HG03378 (cell line): ENCODE results near the gene PLSCR3.
"Not testable (repeated sequence)": the region's sequence is repeated elsewhere in the genome, so short reads cannot be mapped to it uniquely, and the experiment has no call there.

Experiments
- ATAC-seq: cut with Tn5 transposase; IDR thresholded peaks from one replicate; pipeline ENCODE4 v1.9.1; 2021; ENCODE audit warnings: mild to moderate bottlenecking, moderate library complexity; ENCODE audit not compliant: unreplicated experiment

Gene PLSCR3

DNA sequence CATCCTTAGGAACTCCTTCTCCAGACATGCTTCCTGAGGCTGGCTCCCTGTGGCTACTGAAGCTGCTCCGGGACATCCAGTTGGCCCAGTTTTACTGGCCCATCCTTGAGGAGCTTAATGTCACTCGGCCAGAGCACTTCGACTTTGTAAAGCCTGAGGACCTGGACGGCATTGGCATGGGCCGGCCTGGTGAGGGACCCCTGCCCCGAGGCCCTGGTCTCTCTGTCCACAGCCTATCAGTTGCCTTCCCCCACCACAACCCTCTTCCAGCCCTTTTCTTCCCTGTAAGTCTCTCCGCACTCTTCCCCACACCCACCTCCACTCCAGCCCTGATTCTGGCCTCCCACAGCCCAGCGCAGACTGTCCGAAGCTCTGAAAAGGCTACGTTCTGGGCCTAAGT, 11.4 kb downstream of the PLSCR3 start:
- ATAC-seq, result no peak

DNA sequence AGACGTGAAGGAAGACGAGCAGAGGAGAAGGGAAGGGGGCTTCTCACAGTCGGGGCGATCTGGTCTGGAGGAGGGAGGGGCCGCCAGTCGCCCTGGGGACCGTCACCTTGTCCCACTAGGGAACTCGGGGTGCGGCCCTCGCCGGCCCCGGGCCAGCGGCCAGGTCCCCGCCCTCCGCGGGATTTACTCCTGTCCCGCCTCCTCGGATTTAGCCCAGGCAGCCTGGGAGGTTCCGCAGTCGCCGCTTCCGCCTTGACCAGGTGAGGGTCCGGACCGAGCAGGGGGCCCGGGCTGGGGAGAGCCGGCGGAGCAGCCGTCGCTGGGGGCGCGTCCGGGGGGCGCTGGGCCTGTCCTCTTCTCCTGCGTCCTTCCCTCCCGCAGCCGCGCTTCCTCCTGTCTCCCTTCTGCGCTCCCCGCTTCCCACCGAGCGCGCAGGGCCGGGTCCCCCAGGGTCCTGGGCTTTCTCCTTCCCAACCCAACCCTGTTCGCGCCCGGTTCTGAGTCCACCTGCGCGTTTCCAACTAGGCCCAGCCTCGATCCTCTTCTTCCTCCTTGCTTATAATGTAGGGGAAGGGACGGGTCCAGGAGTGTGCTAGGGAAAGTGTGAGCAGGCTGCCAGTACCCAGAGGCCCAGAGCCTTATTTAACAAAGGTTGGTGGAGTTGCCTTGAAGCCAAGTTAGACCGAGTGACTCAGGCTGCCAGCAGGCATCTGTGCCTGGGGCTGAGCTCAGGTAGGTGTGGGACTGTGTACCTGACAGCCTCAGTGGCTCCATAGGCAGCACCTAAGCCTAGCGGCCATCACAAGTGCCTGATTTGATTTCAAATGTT, 13.3 kb downstream of the PLSCR3 start, which contains the start of gene TNK1:
TNK1 (plus strand) TSS at position 235 of the 829 bp plus-strand sequence. CDS start 1,838 bp downstream, outside the sequence.
- ATAC-seq, result no peak

DNA sequence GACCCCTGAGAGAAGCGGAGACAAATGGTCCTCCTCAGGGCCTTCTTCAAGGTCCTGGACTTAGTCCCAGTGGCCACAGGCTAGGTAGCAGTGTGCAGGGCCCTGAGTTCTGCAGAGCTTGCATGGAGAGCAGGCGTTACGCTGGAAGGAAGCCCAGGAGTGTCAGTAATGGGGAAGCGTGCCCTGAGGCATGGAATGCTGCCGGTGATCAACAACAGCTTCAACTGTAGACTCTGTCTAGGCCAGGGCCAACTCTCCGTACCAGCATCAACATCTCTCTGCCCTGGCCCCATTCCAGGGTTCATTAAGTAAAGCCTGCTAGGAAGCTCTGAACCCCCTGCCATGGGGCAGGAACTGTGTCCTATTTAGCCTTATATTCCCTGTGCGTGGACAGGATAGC, 14.0 kb downstream of the PLSCR3 start:
- ATAC-seq, result no peak

DNA sequence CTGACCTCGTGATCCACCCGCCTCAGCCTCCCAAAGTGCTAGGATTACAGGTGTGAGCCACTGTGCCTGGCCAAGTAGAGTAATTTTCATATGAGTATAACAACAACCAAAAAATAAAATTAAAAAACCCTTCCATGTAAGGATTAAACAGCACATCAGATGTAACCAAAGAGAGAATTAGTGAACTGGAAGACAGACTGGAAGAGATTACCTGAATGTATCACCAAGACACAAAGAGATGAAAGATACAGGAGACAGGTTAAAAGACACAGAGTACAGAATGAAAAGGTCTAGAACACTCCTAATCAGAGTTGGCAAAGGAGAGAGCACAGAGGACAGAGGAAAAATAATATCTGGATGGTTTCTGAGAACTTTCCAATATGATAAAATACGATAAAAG, 15.2 kb downstream of the PLSCR3 start:
- no peak for ATAC-seq

DNA sequence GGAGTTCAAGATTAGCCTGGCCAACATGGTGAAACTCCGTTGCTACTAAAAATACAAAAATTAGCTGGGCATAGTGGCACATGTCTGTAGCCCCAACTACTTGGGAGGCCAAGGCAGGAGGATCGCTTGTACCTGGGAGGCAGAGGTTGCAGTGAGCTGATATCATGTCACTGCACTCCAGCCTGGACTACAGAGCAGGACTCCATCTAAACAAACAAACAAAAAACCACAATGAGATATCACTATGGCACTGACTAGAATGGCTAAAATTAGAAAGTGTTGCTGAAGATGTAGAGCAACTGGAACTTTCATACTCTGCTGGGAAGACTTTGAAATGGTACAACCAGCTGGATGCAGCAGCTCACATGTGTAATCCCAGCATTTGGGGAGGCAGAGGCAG, 20.0 kb downstream of the PLSCR3 start:
- no peak for ATAC-seq

DNA sequence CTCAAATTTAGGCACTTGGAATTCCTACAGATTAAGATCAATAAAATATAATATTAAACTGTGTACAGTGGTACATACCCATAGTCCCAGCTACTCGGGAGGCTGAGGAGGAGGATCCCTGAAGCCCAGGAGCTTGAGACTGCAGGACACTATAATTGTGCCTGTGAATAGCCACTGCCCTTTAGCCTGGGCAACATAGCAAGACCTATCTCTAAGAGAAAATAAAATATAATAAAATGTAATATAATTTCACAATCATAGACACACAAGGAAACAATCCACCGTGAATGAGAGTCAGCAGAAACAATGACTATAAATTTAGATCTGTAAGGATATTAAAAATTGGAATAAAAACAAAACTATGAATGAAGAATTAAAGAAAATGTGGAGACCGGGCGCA, 23.5 kb downstream of the PLSCR3 start:
- ATAC-seq, result no peak

DNA sequence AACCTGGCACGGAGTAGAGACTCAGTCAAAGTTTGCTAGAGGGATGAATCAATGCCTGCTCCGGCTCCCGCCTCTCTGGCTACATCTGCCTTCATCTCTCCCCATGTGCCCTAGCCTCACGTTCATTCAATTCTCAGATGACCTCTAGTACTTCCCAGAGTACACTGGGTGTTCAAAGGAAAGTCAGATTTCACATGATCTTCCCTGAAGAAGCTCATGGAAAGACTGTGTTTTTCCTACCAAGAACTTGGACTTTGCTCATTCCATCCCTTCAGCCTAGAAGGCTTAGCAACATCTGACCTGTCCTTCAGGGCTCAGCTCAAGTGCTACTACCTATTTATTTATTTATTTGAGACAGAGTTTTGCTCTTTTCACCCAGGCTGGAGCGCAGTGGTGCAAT, 24.5 kb downstream of the PLSCR3 start:
- ATAC-seq, result no peak

DNA sequence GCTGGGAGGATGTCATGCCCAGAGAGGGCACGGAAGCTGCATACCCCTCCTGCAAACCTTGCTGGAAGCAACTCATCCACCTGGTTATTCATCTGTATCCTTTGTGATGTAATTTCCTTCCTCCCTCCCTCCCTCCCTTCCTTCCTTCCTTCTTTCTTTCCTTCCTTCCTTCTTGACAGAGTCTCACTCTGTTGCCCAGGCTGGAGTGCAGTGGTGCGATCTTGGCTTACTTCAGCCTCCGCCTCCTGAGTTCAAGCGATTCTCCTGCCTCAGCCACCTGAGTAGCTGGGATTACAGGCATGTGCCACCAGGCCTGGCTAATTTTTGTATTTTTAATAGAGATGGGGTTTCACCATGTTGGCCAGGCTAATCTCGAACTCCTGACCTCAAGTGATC, 25.7 kb downstream of the PLSCR3 start:
- not testable (repeated sequence) for ATAC-seq

DNA sequence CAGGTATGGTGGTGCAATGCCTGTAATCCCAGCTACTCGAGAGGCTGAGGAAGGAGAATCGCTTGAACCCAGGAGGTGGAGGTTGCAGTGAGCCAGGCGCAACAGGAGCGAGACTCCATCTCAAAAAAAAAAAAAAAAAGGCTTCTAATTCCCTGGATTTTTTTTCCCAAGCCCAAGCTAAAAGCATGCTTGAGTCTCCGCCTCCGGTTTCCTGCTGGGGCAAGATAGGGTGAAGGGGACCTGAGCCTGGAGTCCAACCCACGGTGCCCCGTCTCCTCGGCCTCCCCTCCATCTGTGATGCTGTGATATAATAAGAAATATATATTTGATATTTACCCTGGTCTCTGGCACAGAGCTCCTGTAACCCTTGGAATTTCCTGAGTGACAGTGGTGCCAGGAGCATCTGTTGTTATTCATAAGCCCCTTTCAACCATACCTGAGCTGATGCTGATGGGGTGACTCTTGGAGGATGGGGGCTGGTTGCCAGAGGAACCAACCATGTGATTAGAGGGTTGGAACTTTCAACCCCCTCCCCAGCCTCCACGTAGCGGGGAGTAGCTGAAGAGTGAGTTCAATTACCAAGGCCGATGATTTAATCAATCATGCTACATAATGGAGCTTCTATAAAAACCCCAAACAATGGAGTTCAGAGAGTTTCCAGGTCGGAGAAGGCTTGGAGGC, 26.3 kb downstream of the PLSCR3 start:
- ATAC-seq, result no peak

DNA sequence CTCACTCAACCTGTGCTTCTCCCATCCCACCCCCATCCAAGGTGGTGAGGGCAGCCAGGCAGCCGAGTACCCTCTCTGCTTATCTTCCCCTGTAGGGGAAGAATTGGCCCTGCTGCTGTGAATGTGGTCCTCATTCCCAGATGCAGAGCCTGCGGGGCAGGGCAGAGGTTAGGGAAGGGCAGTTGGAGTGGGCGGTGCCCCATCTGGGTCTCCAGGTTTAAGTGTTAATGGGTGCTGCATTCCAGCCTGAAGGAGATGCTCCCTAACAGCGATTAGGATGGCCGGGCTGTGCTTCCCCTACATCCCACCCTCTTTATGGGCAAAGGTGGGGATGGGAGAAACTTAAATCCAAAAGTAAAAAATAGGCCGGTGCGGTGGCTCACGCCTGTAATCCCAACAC, 27.2 kb downstream of the PLSCR3 start:
- ATAC-seq, result no peak

DNA sequence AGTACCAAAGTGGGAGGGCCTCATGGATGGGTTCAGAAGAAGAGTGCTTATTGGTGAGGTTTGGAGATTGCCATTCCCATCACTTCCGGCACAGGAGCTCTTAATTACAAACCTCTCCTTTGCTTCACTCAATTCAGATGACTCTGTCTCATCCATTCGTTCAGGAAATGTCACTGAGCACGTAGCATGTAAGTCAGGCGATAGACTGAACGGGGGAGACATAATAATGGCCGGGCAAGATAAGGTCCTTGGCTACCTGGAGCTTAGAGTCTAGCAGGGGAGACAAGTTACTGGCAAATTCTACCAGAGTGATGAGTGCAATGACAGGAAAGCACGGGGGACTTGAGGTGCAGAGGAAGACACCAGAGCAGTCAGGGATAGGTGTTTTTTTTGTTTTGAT, 28.4 kb downstream of the PLSCR3 start:
- not testable (repeated sequence) for ATAC-seq

DNA sequence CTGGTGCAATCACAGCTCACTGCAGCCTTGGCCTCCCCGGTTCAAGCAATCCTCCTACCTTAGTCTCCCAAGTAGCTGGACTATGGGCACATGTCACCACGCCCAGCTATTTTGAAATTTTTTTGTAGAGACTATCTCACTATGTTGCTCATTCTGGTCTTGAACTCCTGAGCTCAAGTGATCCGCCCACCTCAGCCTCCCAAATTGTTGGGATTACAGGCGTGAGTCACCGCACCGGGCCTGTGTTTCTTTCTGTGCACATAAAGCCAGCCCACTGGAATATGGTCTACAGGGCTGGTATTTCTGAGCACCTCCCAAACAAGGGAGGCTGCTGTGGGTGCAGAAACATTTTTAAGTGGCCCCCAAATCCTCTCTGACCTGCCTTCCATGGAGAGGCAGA, 31.0 kb downstream of the PLSCR3 start:
- no peak for ATAC-seq

DNA sequence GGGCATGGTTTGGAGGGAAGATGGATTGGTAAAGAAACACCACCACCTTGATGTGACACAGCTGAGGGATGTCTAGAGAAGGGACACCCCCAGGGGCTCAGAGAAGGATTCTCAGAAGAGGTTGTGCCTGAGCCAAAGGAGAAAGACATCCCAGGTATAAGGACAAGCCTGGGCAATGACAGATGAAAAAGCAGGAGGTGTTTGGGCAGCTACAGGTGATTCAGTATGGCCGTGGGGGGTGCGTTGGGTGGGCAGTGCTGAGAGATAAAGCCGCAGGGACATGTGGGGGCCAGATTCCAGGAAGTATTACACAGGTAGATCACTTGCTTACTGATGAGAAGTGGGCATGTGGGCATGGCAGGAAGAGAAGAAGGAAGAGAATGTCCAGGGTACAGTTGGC, 32.4 kb downstream of the PLSCR3 start:
- no peak for ATAC-seq

DNA sequence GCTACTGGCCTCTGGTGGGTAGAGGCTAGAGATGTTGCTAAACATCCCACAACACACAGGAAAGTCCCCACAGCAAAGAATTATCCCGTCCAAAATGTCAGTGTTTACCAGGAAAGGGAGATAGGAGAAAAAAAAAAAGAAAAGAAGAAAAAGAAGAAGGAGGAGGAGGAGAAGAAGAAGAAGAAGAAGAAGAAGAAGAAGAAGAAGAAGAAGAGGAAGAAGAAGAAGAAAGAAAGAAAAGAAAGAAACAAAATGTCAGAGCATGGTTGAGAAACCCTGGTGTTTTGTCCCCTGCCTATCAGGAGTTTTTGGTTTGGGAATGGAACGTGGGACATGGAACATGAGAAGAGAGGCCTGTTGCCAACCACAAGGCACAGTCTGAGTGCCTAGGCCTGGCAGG, 36.9 kb downstream of the PLSCR3 start:
- ATAC-seq, result no peak

DNA sequence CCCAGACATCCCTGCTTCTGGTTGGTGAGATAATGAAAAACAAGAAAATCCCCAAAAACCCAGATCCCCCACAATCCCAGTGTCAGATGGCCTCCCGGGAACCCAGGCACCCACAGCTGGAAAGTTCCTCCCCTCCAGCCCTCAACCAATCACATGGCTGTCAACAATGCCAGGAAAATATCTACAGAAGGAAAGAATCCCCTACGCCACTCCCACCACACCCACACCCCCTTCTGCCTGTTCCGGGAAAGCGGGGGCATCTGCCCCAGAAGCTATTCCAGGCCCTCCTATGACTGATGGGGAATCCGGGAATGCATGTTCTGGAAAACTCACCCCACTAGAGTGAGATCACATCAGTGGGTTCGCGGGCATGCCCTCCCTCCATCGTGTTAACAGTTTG, 37.6 kb downstream of the PLSCR3 start:
- no peak for ATAC-seq

DNA sequence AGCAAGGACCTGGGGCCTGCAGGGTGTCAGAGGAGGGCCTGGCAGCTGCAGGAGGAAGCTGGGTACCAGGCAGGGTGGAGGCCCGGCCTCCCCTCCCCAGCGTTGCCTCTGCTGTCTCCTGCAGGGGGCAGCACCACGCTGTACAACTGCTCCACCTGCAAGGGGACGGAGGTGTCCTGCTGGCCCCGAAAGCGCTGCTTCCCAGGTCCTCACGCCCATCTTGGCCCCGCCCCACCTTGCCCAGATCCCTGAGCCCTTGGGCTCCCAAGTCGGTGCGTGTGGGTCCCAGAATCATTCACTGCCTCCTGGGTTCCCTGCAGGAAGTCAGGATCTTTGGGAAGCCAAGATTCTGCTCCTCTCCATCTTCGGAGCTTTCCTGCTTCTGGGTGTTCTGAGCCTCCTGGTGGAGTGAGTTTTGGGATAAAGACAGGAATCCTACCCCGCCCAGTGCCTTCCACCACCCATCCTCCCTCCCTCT, 38.2 kb downstream of the PLSCR3 start:
- ATAC-seq, result no peak

DNA sequence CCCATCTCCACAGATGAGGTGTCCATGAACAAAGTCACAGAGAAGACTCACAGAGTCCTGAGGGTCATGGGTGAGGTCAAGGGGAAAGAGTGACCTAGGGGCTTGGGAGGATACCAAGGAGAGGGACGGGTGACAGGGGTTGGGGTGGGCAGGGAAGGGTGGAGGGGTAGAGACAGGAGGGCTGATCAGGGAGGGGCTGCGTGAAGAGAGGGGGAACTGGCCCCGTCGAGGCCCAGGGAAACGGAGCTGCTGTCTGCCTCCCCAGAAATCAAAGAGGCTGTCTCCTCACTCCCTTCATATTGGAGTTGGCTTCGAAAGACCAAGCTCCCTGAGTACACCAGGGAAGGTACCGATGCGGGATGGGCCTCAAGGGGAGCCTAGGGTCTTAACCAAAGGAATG, 38.8 kb downstream of the PLSCR3 start:
- no peak for ATAC-seq

DNA sequence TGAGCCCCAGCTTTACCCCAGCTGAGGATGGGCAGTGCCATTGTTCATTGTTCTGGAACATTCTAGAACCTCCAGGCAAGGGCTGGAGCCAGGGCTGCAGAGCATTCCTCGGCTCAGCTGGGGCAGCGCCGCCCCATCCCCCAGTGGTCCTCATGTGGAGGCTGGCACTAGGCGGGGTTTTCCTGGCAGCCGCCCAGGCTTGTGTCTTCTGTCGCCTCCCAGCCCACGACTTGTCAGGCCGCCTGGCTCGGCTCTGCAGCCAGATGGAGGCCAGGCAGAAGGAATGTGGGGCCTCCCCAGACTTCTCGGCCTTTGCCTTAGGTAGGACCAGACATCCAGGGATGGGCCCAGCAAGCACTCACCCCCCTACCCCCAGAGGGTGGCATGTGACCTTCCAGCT, 39.3 kb downstream of the PLSCR3 start, which contains the start of gene TMEM95:
TMEM95 (plus strand) TSS at position 104 of the 400 bp plus-strand sequence; CDS start at position 153, 49 bp downstream.
- ATAC-seq, result no peak

DNA sequence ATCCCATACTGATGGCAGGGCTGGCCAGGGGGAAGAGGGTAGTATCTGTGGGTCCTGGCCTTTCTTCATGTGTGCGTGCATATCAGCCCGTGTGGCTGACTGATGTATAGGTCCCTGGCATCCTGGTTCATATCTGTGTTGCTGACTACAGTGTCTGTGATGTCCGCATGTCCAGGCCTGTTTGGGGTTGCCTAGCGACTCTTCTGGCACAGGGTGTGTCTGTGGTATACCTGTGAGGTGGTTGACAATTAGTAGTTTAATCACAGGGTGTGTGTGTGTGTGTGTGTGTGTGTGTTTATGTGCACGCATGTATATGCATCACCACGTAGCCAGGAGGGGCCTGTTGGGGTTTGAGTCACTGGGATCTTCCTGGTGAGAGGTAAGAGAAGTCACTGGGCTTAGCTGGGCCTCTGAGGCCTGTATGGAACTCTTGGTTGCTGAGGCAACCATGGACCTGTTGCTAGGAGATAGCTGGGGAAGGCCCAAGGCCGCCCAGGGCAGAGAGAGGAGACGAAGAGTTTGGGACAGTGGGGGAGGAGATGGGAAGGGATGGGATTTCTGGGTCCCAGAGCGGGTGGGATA, 40.0 kb downstream of the PLSCR3 start:
- ATAC-seq, result no peak

DNA sequence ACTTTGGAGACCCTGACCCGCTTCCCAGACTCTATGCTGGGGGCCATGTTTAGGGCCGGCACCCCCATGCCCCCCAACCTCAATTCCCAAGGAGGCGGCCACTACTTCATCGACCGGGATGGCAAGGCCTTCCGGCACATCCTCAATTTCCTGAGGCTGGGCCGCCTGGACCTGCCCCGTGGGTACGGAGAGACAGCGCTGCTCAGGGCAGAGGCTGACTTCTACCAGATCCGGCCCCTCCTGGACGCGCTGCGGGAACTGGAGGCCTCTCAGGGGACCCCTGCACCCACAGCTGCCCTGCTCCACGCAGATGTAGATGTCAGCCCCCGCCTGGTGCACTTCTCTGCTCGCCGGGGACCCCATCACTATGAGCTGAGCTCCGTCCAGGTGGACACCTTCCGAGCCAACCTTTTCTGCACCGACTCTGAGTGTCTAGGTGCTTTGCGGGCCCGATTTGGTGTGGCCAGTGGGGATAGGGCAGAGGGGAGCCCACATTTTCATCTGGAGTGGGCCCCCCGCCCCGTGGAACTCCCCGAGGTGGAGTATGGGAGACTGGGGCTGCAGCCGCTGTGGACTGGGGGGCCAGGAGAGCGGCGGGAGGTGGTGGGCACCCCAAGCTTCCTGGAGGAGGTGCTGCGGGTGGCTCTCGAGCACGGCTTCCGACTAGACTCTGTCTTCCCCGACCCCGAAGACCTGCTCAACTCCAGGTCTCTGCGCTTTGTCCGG, 41.3 kb downstream of the PLSCR3 start:
- no peak for ATAC-seq

DNA sequence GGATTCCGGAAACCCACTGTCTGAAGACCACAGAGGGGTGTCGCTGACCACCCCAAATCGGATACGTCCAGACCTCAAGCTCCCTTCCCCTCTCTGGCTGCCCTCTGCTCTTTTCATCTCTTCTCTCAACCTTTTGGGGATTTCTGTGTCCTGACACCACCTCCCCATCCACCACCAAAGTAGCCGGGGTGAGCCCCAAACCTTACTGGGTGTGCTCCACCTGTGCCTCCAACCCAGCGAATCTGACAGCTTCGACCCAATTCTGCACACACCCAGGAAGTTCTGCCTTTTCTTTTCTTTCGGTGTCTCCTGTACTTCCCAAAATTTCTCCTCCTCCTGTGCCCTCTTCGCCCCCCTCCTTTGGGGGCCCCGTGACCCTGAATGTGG, 41.8 kb downstream of the PLSCR3 start:
- ATAC-seq, result no peak
